ENCODE data around the gene STT3A.

Gene STT3A

DNA sequence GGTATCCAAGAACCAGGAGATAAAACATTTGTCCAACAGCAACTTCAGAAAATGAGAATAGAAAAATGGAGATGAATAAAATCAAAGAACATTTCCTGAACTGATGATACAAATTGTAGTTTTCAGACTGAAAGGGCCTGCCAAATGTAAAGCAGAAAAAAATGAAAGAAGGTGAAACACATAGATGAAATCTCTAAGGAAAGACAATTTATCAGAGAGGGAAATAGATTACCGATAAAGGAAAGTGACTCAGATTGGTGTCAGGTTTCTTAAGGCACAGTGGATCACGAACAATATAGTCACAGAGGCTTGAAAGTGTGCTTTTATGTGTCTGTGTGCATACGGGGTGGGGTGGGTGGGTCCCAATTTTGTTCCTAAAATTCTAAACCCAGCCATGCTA lies 4.1 kb upstream of the STT3A start:
- no peak for DNase-seq (ENCODE audit: low spot score)

DNA sequence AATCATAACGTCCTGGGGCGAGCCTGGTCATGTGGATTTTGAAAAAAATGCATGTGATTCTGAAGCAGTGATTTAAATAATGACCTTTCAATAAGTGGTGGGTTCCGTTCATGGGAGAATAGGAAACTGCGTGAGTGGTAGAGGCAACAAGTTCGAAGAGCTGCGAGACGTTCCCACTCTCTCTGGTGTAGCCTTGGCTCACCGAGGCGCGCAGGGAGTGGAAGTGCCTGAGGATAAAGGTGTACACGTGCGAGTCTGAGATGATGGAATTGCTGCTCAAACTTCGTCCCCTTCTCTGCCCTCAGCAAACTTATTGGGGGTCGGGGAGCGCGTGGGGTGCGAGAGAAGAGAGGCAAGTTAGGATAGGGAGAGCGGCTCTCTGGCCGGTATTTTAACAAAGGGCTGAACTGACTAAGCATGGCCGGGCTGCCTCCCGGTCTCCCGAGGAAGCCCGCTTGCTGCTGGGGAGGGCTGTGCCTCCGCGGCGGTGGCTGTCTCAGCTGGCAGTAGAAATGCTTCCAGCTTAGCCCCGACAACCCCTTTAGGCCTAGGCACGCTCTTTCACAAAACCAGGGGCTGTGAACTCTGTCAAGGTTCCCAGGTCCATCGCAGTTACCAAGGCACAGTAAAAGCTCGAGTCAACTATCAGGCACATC lies 875 bp upstream of the STT3A start:
- no peak for DNase-seq (ENCODE audit: low spot score)

DNA sequence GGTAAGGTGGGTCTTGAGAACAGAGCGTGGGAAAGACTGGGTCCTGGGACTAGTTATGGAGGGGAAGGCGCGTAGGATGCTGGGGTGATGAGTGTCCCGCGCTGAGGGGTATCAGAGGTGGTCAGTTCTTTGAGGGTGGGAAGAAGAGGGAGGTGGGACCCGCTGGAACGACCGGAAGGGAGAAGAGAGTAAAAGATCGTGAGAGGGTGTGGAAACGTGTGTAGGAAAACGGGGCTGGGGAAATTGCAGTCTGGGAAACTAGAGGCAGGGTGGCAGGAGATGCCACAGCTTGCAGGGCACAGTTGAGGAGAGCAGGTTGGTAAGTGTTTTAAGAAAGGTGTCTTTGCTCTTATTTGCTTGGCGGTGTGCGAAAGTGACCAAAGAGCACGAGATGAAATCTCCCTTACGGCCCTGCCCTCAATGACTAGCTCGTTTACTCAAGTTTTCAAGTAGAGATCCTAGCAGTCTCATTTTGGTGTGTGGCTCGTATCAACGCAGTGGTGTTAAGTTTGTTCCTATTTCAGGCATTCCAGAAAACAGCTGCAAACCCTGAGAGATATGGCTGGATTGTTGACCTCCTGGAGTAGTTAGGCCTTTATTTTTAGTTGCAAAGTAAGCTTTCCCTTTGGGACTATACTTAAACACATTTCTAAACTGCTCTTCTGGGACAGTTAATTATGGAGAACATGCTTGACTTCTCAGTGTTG lies 615 bp downstream of the STT3A start:
- peak; percentile 16 for DNase-seq (ENCODE audit: low spot score)

DNA sequence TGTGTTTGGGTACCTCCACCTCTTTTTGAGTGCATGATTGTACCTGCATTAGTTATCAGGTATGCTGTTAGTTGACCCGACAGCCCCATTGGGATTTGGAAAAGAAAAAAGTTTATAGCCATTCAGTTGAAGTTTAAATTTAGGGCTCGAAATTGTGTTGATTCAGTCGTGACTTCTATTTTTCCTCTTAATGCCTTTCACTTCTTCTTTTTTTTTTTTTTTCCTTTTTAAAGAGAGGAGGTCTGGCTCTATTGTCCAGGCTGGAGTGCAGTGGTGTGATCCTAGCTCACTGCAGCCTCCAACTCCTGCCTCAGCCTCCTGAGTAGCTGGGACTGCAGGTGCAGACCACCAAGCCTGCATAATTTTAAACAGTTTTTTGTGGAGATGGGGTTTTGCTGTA lies 2.3 kb downstream of the STT3A start:
- DNase-seq (ENCODE audit: low spot score) = no peak

DNA sequence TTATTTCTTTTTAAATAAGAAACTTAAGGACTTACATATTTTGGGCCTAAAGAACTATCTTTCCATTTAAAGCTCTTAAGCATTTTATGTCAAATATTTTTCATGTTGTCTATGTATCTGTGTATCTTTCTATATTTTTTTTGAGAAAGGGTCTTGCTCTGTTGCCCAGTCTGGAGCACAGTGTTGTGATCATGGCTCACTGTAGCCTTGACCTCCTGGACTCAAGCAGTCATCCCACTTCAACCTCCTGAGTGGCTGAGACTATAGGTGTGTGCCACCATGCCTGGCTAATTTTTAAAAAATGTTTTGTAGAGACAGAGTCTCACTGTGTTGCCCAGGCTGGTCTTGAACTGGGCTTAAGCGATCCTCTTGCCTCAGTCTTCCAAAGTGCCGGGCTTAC lies 8.0 kb downstream of the STT3A start:
- no peak for DNase-seq (ENCODE audit: low spot score)

DNA sequence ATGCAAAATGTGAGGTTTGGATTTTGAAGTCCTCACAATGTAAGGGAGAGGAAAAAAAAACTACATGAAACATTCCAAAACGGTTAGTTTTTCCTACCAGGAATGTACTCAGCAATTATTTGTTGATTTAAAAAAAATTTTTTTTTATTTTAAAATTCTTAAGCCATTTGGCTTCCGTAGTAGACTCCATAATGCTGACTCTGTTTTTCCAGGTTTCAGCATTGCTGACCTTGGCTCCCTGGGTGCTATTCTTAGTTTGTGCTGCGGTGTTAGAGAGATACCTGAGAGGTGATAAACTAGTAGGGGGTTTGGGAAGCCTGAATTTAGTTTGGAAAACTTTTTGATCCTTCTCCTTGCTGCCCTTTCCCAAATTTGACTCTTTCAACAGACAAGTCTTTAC lies 10.6 kb downstream of the STT3A start:
- no peak for DNase-seq (ENCODE audit: low spot score)

DNA sequence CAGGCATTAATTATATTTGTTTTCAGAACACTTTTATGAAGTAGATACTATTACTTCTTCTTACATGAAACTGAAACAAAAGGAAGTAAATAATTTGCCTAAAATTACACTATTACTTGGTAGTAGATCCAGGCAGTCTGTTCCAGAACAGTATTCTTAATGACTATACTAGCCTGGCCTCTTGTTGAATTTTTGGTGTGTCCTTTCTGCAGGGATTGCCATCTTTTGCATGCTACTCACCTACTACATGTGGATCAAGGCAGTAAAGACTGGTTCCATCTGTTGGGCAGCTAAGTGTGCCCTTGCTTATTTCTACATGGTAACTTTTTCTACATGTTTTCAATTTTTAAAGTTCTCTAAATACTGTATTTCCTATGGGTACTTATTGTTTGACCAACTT lies 12.8 kb downstream of the STT3A start:
- no peak for DNase-seq (ENCODE audit: low spot score)

DNA sequence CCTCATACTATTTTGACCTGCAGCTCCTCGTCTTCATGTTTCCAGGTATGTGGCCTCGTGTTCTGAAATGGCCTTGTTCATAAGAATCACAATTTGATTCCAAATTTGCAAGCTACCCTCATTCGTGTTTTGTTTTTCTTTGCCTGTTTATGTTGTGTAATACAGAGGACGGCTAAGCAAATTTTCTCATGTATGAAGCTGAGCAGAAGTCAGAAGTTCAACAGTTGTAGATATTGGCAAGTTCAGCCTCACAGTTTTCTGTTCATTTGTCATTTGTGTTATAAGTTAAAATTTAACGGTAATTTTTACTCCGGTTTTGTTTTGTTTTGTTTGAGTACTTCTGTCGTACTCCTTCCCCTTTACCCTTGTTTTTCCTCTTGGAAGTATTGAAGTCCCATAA lies 16.9 kb downstream of the STT3A start:
- DNase-seq (ENCODE audit: low spot score) = no peak

DNA sequence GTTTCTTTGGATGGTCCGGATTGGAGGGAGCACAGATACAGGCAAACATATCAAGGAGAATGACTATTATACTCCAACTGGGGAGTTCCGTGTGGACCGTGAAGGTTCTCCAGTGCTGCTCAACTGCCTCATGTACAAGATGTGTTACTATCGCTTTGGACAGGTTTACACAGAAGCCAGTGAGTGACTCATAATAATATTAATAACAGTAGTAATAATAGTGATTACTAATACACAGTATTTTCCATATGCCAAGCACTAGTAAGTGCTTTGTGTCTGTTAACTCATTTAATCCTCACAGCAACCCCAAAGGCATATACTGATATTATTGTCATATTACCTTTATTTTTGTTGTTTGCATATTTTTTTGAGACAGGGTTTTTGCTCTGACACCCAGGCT lies 25.7 kb downstream of the STT3A start:
- DNase-seq (ENCODE audit: low spot score) = no peak

DNA sequence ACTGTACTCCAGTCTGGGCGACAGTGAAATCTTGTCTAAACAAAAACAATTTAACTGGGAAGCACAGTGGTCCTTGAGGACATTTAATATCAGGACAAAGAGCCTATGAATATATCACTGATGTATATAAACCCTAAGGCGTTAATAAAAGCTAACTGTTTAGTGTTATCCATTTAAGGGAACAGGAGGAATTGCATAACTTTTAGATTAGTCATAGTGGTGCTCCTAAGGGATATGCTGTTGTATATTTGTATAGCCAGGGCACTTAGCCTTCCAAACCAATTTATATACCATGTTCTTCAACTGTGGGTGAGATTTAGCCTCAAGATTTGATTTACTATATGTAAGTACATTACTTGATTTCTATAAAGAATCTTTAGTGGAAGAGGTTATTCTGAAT lies 29.3 kb downstream of the STT3A start:
- no peak for DNase-seq (ENCODE audit: low spot score)

DNA sequence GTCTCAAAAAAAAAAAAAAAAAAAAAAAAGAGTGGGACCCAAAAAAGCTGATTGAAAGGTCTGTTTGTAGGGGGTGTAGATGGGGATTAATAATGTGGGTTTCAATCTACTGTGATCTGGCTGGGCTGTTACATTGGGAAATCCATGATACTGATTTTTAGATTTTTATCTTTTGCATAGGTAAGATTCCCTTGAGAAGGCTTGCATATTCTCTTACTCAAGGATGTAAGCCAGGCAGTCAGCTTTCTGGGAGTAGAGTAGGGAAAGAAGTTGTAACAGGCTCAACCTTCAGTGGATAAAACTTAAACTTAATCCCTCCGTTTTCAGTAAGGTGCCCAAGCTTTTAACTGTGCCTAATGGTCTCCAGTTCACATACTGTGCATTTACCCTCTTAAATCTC lies 30.4 kb downstream of the STT3A start:
- no peak for DNase-seq (ENCODE audit: low spot score)

DNA sequence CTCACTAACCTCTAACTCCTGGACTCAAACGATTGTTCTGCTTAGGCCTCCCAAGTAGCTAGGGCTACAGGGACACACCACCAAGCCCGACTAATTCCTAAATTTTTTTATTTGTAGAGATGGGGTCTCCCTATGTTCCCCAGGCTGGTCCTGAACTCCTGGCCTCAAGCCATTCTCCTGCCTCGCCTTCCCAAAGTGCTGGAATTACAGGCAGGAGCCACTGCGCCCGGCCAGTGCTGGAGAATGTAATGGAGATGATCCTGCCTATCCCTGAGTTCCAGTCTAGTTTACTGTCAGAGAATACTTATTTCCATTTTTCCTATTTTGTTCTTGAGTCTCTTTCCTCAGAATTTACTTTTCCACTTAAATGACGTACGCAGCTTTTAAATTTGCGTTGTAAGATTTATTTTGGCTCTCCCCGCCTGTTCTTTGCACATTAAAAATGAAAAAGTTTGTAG lies 32.1 kb downstream of the STT3A start, which contains the start of gene CHEK1:
Gene CHEK1, plus strand, starts transcription at position 408 of the 458 bp plus-strand sequence. CDS start 1,606 bp downstream, outside the sequence.
- DNase-seq (ENCODE audit: low spot score) = no peak

DNA sequence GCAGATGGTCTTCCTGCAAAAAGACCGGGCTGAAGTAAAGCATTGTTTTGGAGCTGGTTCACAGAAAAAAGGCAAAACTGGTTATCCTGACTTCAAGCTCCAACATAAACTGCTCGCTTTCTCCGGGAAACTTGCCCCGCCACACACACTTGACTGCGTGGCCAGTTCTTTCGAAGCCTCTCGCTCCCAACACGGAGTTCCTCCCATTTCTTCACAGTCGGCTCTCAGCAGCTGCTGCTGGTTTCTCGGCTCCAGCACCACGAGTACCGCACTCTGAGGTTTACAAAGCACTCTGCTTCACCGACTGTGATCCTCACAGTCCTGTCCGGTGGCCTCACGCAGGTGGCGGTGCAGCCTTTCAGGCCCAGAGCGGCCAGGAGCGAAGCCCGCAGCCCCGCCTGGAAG lies 32.6 kb downstream of the STT3A start:
- no peak for DNase-seq (ENCODE audit: low spot score)

DNA sequence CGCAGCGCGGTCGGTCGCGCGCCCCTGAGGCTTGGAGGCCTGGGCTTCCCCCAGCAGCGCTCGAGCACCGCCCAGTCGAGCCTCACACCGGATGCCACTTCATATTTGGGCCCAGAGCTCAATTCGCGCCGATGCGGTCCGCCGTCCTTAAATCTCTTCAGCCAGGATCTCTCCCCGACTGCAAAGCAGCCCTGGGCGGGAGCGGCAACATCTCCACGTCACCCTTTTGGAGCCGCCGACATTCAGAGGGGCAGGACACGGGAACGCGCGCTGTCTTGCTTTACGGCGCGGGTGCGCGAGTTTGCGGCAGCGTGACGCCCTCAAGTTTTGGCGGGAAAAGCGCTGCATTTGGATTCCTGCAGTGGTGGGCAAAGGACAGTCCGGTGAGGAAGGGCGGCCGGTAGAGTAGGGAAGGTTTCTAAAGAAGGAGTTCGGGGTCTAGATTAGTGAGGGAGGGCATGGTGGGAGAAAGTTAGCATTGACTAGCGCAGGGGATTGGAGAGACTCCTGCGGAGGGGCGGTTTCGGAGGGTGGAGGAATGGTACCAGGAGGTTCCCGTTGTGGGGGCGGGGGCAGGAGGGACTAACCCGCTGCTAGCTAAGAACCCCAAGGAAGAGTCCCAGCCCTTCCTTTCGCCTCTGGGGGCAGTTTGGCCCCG lies 33.1 kb downstream of the STT3A start:
- peak; percentile 45 for DNase-seq (ENCODE audit: low spot score)

DNA sequence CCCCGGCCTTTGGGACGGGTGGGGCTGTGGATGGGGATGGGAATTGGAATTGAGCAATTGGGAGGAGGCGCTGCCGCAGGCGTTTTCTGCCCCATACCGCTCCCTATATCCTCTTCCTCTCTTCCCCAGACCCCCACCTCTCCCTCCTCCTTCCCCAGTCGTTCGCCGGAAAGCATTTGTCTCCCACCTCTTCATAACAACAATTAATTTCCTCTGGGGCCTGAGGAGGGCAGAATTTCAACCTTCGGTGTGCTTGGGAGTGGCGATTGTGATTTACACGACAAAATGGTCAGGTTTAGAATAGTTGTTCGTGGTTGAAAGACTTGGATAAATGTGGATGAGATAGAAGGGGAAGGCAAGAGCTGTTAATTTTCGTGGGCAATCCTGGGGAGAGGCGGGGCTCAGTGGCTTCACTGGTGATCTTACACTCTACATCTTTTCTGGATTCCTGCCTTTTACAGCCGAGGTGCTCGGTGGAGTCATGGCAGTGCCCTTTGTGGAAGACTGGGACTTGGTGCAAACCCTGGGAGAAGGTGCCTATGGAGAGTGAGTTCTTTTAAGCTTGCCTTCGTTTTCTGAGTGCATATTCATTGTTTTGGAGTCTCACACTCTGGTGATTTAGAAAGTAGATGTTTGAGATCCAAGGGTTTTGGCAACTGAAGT lies 33.8 kb downstream of the STT3A start:
- DNase-seq (ENCODE audit: low spot score) = no peak

DNA sequence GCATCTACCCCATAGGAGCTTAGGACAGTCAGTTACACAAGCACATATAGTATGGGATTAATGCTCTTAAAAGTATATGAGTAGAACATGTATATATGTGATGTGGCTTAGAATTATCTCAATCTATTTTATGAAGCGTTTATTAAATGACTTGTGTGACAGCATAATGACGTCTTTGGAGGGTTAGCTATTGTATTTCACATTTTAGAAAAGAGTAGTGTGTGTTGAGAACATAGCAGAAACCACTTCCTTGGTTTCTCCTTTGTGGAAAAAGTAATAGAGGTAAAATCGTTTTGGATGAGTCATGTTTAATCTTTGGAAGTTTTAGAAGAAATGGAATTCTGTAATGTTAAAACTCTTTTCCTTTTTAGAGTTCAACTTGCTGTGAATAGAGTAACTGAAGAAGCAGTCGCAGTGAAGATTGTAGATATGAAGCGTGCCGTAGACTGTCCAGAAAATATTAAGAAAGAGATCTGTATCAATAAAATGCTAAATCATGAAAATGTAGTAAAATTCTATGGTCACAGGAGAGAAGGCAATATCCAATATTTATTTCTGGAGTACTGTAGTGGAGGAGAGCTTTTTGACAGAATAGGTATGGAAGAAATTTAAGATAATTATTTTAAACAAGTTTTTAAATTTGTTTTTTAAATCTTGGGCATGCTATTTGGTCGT lies 34.7 kb downstream of the STT3A start:
- no peak for DNase-seq (ENCODE audit: low spot score)

DNA sequence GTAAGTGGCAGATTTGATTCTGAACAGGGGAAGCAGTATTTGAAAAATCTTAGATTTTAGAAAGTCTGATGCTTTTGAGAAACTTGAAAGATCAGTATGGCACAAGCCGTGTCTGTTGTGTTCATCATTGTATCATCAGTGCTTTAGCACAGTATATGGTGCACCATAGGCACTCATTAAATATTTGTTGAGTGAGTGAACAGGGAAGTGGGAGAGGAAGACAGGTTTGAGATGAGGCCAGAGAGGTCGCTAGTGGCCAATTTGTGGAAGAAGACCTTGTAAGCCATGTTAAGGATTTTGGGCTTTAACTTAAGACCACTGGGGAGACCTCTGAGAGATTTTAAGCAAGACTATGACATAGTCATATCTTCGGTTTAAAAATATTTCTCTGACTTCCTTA lies 45.2 kb downstream of the STT3A start:
- DNase-seq (ENCODE audit: low spot score) = no peak

DNA sequence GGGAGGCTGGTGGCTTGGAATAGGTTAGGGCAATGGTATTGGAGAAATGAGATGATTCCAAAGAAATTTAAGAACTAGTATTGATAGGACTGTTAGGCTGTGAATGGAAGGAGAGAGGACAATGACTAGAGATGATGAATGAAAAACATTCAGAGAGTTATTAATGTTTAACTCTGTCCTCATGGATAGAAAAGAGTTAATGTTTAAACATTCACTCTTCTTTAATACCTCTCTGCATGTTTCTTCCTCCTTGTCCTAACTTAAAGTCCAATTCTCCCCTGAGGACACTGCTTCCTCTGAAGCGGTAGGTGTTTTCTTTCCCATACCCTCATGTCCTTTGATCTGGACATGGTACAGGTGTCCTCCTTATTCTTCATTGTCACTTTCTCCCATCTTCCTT lies 45.7 kb downstream of the STT3A start:
- no peak for DNase-seq (ENCODE audit: low spot score)

DNA sequence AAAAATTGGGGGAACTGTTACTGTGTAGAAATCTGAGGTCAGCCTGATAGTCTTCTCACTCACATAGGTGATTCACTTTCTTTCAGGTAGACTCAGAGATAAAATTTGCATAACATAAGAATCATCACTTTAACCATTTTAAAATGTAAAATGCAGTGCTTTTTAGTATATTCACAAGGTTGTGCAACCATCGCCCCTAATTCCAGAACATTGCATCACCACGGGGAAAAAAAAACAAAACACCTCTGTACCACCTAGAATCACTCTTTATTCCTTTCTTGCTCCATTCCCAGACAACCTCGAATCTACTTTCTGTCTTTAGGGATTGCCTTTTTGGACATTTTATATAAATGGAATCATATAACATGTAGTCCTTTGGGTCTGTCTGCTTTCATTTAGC lies 53.2 kb downstream of the STT3A start:
- no peak for DNase-seq (ENCODE audit: low spot score)

DNA sequence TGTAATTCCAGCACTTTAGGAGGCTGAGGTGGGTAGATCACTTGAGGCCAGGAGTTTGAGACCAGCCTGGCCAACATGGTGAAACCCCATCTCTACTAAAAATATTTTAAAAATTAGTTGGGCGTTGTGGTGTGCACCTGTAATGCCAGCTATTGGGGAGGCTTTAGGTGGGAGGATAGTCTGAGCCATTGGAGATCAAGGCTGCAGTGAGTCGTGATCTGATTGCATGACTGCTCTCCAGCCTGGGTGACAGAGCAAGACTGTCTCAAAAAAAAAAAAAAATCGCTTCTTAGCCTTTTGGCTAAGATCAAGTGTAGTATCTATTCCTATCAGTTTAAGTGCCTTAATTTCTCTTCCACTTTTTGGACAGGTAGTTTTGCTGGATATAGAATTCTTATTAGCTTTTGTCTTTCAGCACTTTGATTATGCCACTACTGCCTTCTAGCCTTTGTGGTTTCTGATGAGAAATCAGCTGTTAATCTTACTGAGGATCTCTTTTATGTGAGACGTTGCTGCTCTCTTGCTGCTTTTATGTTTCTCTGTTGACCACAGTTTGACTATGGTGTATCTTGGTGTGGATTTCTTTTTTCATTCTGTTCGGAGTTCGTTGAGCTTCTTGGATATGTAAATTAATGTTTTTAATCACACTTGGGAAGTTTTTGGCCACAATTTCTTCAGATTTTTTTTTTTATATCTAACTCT lies 57.0 kb downstream of the STT3A start:
- no peak for DNase-seq (ENCODE audit: low spot score)

DNA sequence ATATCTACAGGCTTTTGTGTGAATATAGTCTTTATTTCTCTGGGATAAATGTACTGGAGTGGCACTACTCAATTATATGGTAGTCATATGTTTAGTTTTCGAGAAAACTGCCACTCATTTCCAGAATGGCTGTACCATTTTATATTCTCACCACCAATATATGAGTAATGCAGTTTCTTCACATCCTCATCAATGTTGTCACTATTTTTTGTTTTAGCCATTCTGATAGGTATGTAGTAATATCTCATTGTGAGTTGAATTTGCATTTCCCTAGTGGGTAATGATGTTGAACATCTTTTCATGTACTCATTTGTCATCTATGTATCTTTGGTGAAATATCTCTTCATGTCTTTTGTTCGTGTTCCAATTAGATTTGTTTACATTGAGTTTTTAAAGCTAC lies 70.0 kb downstream of the STT3A start:
- DNase-seq (ENCODE audit: low spot score) = no peak

DNA sequence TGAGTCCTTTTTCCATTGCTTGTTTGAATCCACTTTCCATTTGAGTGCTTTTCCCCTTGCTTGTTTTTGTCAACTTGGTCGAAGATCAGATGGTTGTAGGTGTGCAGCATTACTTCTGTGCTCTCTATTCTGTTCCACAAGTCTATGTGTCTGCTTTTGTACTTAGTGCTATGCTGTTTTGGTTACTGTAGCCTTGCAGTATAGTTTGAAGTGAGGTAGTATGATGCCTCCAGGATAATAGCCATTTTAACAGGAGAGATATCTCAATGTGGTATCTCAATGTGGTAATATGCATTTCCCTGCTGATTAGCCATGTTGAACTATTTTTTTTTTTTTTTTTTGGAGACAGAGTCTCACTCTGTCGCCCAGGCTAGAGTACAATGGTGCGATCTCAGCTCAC lies 71.3 kb downstream of the STT3A start:
- DNase-seq (ENCODE audit: low spot score) = no peak
